ENCODE data around the gene ARMH4. TPM values are rescaled to one million over a fixed set of nuclear protein-coding genes. Genes with fewer than 3 reads are reported as not detected.

Gene ARMH4
- total and polyA plus RNA-seq, 2 experiments from 2014 or later = 48.6 to 64.6 TPM

GRCh38 chr14:57962325-57963035 lies 189.5 kb downstream of the ARMH4 start:
- TF ChIP-seq CTCF (IDR thresholded peaks at IDR 0.05; ENCODE audit: low read depth, low read length) = no peak
- no peak overlapping the region for H3K4me3 ChIP-seq
- H3K36me3 ChIP-seq = no peaks in the 10 kb centered on the region
- H3K27ac ChIP-seq = no peak overlapping the region
- no peaks in the 10 kb centered on the region for H3K9me3 ChIP-seq (ENCODE audit: low read depth)
- H3K4me1 ChIP-seq (ENCODE audit: low read depth) = peaks cover 7% of the 10 kb centered on the region
- no peaks in the 10 kb centered on the region for H3K27me3 ChIP-seq
- peak in 1 of 2 donors; percentile 68 for DNase-seq (ENCODE audit: low read depth in 1 of 2, low spot score in 1 of 2)

GRCh38 chr14:57961786-57962060 lies 190.3 kb downstream of the ARMH4 start:
- no peak overlapping the region for H3K27ac ChIP-seq
- H3K27me3 ChIP-seq = no peaks in the 10 kb centered on the region
- DNase-seq (ENCODE audit: low read depth in 1 of 2, low spot score in 1 of 2) = no peak
- H3K36me3 ChIP-seq = no peaks in the 10 kb centered on the region
- no peaks in the 10 kb centered on the region for H3K9me3 ChIP-seq (ENCODE audit: low read depth)
- peaks cover 7% of the 10 kb centered on the region for H3K4me1 ChIP-seq (ENCODE audit: low read depth)
- H3K4me3 ChIP-seq = no peak overlapping the region
- no peak for TF ChIP-seq CTCF (IDR thresholded peaks at IDR 0.05; ENCODE audit: low read depth, low read length)

- Histone ChIP-seq H3K36me3 (no peaks in the 10 kb centered on the region), H3K4me3 (no peak overlapping the region), H3K27me3 (no peaks in the 10 kb centered on the region), H3K9me3 (ENCODE audit: low read depth) (no peaks in the 10 kb centered on the region), H3K27ac (no peak overlapping the region), H3K4me1 (ENCODE audit: low read depth) (peaks cover 7% of the 10 kb centered on the region)
- DNase-seq (ENCODE audit: low read depth in 1 of 2, low spot score in 1 of 2) = no peak
- TF ChIP-seq CTCF (IDR thresholded peaks at IDR 0.05; ENCODE audit: low read depth, low read length) = no peak
These were observed 190.8 kb downstream of the ARMH4 start for GRCh38 chr14:57960946-57961785.

- H3K4me3 ChIP-seq = no peak overlapping the region
- no peaks in the 10 kb centered on the region for H3K9me3 ChIP-seq (ENCODE audit: low read depth)
- TF ChIP-seq CTCF (IDR thresholded peaks at IDR 0.05; ENCODE audit: low read depth, low read length) = no peak
- H3K27me3 ChIP-seq = no peaks in the 10 kb centered on the region
- no peaks in the 10 kb centered on the region for H3K4me1 ChIP-seq (ENCODE audit: low read depth)
- no peak overlapping the region for H3K27ac ChIP-seq
- no peaks in the 10 kb centered on the region for H3K36me3 ChIP-seq
- no peak for DNase-seq (ENCODE audit: low read depth in 1 of 2, low spot score in 1 of 2)
These were observed 194.6 kb downstream of the ARMH4 start for GRCh38 chr14:57957441-57957840.

Other genes starting within 250 kb of the ARMH4 start
- 90.8 and 101 TPM in 2 replicates for gene ACTR10, start 47.9 kb upstream of the ARMH4 start, total RNA-seq
- gene ACTR10, start 47.9 kb upstream of the ARMH4 start, polyA plus RNA-seq = 214 and 244 TPM in 2 replicates
- 74.0 and 102 TPM in 2 replicates for gene PSMA3, start 92.6 kb upstream of the ARMH4 start, total RNA-seq
- gene PSMA3, start 92.6 kb upstream of the ARMH4 start, polyA plus RNA-seq = 235 and 279 TPM in 2 replicates
- 7.6 and 14.7 TPM in 2 replicates for gene ARID4A, start 146.3 kb upstream of the ARMH4 start, total RNA-seq
- gene ARID4A, start 146.3 kb upstream of the ARMH4 start, polyA plus RNA-seq = 27.0 and 30.7 TPM in 2 replicates
- gene TOMM20L, start 243.7 kb upstream of the ARMH4 start, total RNA-seq = not detected in 2 replicates
- not detected in 2 replicates for gene TOMM20L, start 243.7 kb upstream of the ARMH4 start, polyA plus RNA-seq